GM12874 (cell line): ENCODE results near the gene KCNG1.

Experiments
- CTCF ChIP-seq: IDR thresholded peaks from 2 replicates; pipeline ENCODE4 v1.5.1; 2011; ENCODE audit warnings: low read depth, mild to moderate bottlenecking, control low read depth, low read length, moderate library complexity; ENCODE audit not compliant: insufficient read depth

The KCNG1 gene

GRCh38 chr20:50991076-50991475, 31.8 kb downstream of the KCNG1 start:
- TF ChIP-seq CTCF: no peak

- TF ChIP-seq CTCF: peak; percentile 80
Observed at GRCh38 chr20:50987493-50988210, 35.3 kb downstream of the KCNG1 start.

GRCh38 chr20:50983321-50983720, 39.6 kb downstream of the KCNG1 start:
- TF ChIP-seq CTCF: no peak

GRCh38 chr20:50982363-50982762, 40.5 kb downstream of the KCNG1 start:
- no peak for TF ChIP-seq CTCF

- TF ChIP-seq CTCF: no peak
Observed at GRCh38 chr20:50981714-50982048, 41.2 kb downstream of the KCNG1 start.

GRCh38 chr20:50980851-50981713, 41.8 kb downstream of the KCNG1 start:
- peak; percentile 79 for TF ChIP-seq CTCF

GRCh38 chr20:50980071-50980681, 42.7 kb downstream of the KCNG1 start:
- no peak for TF ChIP-seq CTCF
